Upper lobe of left lung (tissue), 4 donors: ENCODE data around the gene CCSER2.

Experiments
- EP300 ChIP-seq, 4 donors: sonication (generic); formaldehyde crosslinking; IDR thresholded peaks; one replicate each; pipeline ENCODE4 v1.5.1; 2017; ENCODE audit warnings: antibody characterized with exemption in 4 of 4, control low read depth in 2 of 4
- POLR2A ChIP-seq, 4 donors: fragments of 450-650 bp; IDR thresholded peaks; one replicate each; pipeline ENCODE4 v1.5.1; 2016 to 2017; ENCODE audit warnings: antibody characterized with exemption in 4 of 4, mild to moderate bottlenecking in 2 of 4
- TF ChIP-seq, protein P1 (sequence below), 6 experiments: fragments of 450-650 bp in 4 of 6; fragments of 200-600 bp in 2 of 6; sonication (generic) in 2 of 6; IDR thresholded peaks; one replicate each; pipeline ENCODE4 v1.5.1; 2016 to 2019; ENCODE audit warnings: antibody characterized with exemption in 6 of 6

DNA sequence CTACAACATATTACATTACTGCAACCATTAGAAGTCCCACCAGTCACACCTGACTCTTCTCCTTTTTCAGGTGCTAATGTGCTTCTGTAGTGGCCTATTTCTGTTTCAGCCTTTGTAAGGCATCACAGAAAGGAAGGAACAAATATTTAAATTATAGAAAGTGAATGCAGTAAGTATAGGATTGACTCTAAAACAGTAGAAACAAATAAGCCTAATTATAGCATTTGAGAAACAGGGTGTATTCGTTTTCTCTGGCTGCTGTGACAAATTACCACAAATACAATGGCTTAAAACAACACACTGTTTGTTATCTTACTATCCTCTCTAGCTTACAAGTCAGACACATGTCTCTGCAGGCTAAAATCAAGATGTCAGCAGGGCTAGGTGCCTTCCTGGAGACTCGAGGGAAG is 69.4 kb downstream of the CCSER2 start:
- TF ChIP-seq, protein P1, sequence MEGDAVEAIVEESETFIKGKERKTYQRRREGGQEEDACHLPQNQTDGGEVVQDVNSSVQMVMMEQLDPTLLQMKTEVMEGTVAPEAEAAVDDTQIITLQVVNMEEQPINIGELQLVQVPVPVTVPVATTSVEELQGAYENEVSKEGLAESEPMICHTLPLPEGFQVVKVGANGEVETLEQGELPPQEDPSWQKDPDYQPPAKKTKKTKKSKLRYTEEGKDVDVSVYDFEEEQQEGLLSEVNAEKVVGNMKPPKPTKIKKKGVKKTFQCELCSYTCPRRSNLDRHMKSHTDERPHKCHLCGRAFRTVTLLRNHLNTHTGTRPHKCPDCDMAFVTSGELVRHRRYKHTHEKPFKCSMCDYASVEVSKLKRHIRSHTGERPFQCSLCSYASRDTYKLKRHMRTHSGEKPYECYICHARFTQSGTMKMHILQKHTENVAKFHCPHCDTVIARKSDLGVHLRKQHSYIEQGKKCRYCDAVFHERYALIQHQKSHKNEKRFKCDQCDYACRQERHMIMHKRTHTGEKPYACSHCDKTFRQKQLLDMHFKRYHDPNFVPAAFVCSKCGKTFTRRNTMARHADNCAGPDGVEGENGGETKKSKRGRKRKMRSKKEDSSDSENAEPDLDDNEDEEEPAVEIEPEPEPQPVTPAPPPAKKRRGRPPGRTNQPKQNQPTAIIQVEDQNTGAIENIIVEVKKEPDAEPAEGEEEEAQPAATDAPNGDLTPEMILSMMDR (IDR thresholded peaks at IDR 0.05), result no peak
- TF ChIP-seq POLR2A (IDR thresholded peaks at IDR 0.05) (no peak), EP300 (IDR thresholded peaks at IDR 0.05) (no peak)
